HG03108 (cell line): ENCODE measurements around the gene IFIT3.
"Not testable (repeated sequence)": the region's sequence is repeated elsewhere in the genome, so short reads cannot be mapped to it uniquely, and the experiment has no call there.

ENCODE experiments used
- ATAC-seq: cut with Tn5 transposase; IDR thresholded peaks from one replicate; pipeline ENCODE4 v1.9.1; 2021; ENCODE audit warnings: moderate library complexity; ENCODE audit not compliant: unreplicated experiment

IFIT3 gene

GRCh38 chr10:89327803-89328441, at the start of gene IFIT3:
Gene IFIT3, plus strand, starts transcription at chr10:89327997. Its CDS starts 77 bp downstream, at chr10:89328074.
- no peak for ATAC-seq

GRCh38 chr10:89278034-89278535, 49.7 kb upstream of the IFIT3 start:
- ATAC-seq = no peak

GRCh38 chr10:89278900-89279392, 48.9 kb upstream of the IFIT3 start:
- no peak for ATAC-seq

- no peak for ATAC-seq
Observed at GRCh38 chr10:89279421-89279869, 48.4 kb upstream of the IFIT3 start.

- no peak for ATAC-seq
Observed at GRCh38 chr10:89280508-89280907, 47.3 kb upstream of the IFIT3 start.

GRCh38 chr10:89281606-89282395, 46.0 kb upstream of the IFIT3 start:
- no peak for ATAC-seq

GRCh38 chr10:89283025-89283935, 44.5 kb upstream of the IFIT3 start:
- no peak for ATAC-seq

- no peak for ATAC-seq
Observed at GRCh38 chr10:89283936-89284475, 43.8 kb upstream of the IFIT3 start.

GRCh38 chr10:89284711-89285110, 43.1 kb upstream of the IFIT3 start:
- not testable (repeated sequence) for ATAC-seq

- ATAC-seq = not testable (repeated sequence)
Observed at GRCh38 chr10:89285303-89285702, 42.5 kb upstream of the IFIT3 start.

GRCh38 chr10:89294721-89295239, 33.0 kb upstream of the IFIT3 start:
- no peak for ATAC-seq

- ATAC-seq = peak; percentile 50
Observed at GRCh38 chr10:89295597-89295996, 32.2 kb upstream of the IFIT3 start.

GRCh38 chr10:89296220-89296648, 31.6 kb upstream of the IFIT3 start:
- ATAC-seq = no peak

- ATAC-seq = no peak
Observed at GRCh38 chr10:89297356-89297755, 30.4 kb upstream of the IFIT3 start.

GRCh38 chr10:89297791-89298190, 30.0 kb upstream of the IFIT3 start:
- no peak for ATAC-seq

GRCh38 chr10:89299031-89299430, 28.8 kb upstream of the IFIT3 start:
- ATAC-seq = no peak

GRCh38 chr10:89301232-89301631, 26.6 kb upstream of the IFIT3 start:
- no peak for ATAC-seq

- ATAC-seq = peak; percentile 65
Observed at GRCh38 chr10:89301721-89302445, 25.9 kb upstream of the IFIT3 start, which contains the start of gene IFIT2. Gene IFIT2, plus strand, starts transcription at chr10:89302046. Its CDS starts 78 bp downstream, at chr10:89302124.

GRCh38 chr10:89302625-89303024, 25.2 kb upstream of the IFIT3 start:
- ATAC-seq = no peak
